Gastrocnemius medialis (tissue), 4 donors: ENCODE data around the gene GRIK2.

Experiments
- CTCF ChIP-seq, 5 experiments: fragments of 450-650 bp in 3 of 5; fragments of 200-600 bp in 2 of 5; sonication (generic) in 2 of 5; IDR thresholded peaks in 4 of 5; conservative IDR thresholded peaks in 1 of 5; 1 replicate in 4 of 5; 2 replicates in 1 of 5; pipeline ENCODE4 v1.5.1; 2016 to 2019; ENCODE audit warnings: antibody characterized with exemption in 5 of 5, mild to moderate bottlenecking in 3 of 5, moderate library complexity in 3 of 5
- POLR2A ChIP-seq, 2 donors: fragments of 450-650 bp; IDR thresholded peaks; one replicate each; pipeline ENCODE4 v1.6.1; 2017; ENCODE audit warnings: antibody characterized with exemption in 2 of 2, mild to moderate bottlenecking in 2 of 2, moderate library complexity in 2 of 2

- TF ChIP-seq CTCF (IDR thresholded peaks at IDR 0.05 in 4 of 5, conservative IDR thresholded peaks at IDR 0.05 in 1 of 5) (no peak), POLR2A (IDR thresholded peaks at IDR 0.05) (no peak)
Measured at GRCh38 chr6:101770116-101770515, 376.6 kb downstream of the GRIK2 start.
